ENCODE results near the gene MIDN. TPM values are rescaled to one million over a fixed set of nuclear protein-coding genes. Genes with fewer than 3 reads are reported as not detected.

Gene MIDN
- total RNA-seq, 1 donor from 2014 or later = 13.4 TPM

- no peak for DNase-seq (ENCODE audit: low read depth, low spot score)
These were observed 21.3 kb downstream of the MIDN start for GRCh38 chr19:1269478-1270212.

GRCh38 chr19:1270213-1270853, 21.9 kb downstream of the MIDN start:
- no peak for DNase-seq (ENCODE audit: low read depth, low spot score)

GRCh38 chr19:1270854-1271527, 22.6 kb downstream of the MIDN start:
- DNase-seq (ENCODE audit: low read depth, low spot score) = no peak

- DNase-seq (ENCODE audit: low read depth, low spot score) = no peak
These were observed 23.4 kb downstream of the MIDN start for GRCh38 chr19:1271528-1272422.

GRCh38 chr19:1272423-1273262, 24.3 kb downstream of the MIDN start:
- no peak for DNase-seq (ENCODE audit: low read depth, low spot score)

- DNase-seq (ENCODE audit: low read depth, low spot score) = no peak
These were observed 25.1 kb downstream of the MIDN start for GRCh38 chr19:1273263-1274041.

GRCh38 chr19:1274081-1274851, 25.9 kb downstream of the MIDN start:
- no peak for DNase-seq (ENCODE audit: low read depth, low spot score)

- no peak for DNase-seq (ENCODE audit: low read depth, low spot score)
These were observed 26.5 kb downstream of the MIDN start for GRCh38 chr19:1274852-1275259.

- peak; percentile 84 for DNase-seq (ENCODE audit: low read depth, low spot score)
These were observed 27.0 kb downstream of the MIDN start, which contains the start of gene FAM174C for GRCh38 chr19:1275260-1275975. Gene FAM174C, plus strand, starts transcription at chr19:1275530. Its CDS starts 20 bp downstream, at chr19:1275550.

- DNase-seq (ENCODE audit: low read depth, low spot score) = no peak
These were observed 27.7 kb downstream of the MIDN start for GRCh38 chr19:1275976-1276627.

- no peak for DNase-seq (ENCODE audit: low read depth, low spot score)
These were observed 28.2 kb downstream of the MIDN start for GRCh38 chr19:1276628-1277022.

- no peak for DNase-seq (ENCODE audit: low read depth, low spot score)
These were observed 28.7 kb downstream of the MIDN start for GRCh38 chr19:1277061-1277460.

- no peak for DNase-seq (ENCODE audit: low read depth, low spot score)
These were observed 29.7 kb downstream of the MIDN start for GRCh38 chr19:1278074-1278473.

- DNase-seq (ENCODE audit: low read depth, low spot score) = no peak
These were observed 30.6 kb downstream of the MIDN start for GRCh38 chr19:1278713-1279660.

GRCh38 chr19:1279782-1280341, 31.5 kb downstream of the MIDN start:
- no peak for DNase-seq (ENCODE audit: low read depth, low spot score)
